Measurements from ENCODE around the gene NCSTN.

GRCh38 chr1:160357286-160358002, 14.3 kb downstream of the NCSTN start:
- TF ChIP-seq POLR2A (IDR thresholded peaks at IDR 0.05), result no peak
- no peak for TF ChIP-seq CTCF (IDR thresholded peaks at IDR 0.05)

Measured in lower leg skin (tissue), 3 donors.